Esophagus mucosa (tissue), 1 donor: ENCODE results near the gene GJB3. TPM values are rescaled to one million over a fixed set of nuclear protein-coding genes. Genes with fewer than 3 reads are reported as not detected.

ENCODE experiments used
- ATAC-seq: fragments of 200-7000 bp; cut with Tn5 transposase; one replicate; pipeline ENCODE4 v1.9.1; 2020
- total RNA-seq: library from RNA; stranded (reverse); gene quantifications from one replicate; pipeline ENCODE4 v1.2.4, GENCODE V29; 2023
- donor health status: DM: yes; HTN: yes; CAD: no.

Gene GJB3
- total RNA-seq, 1 donor from 2014 or later = 61.7 TPM

GRCh38 chr1:34827341-34827941, 46.4 kb downstream of the GJB3 start:
- no peak for ATAC-seq

GRCh38 chr1:34828611-34829010, 47.6 kb downstream of the GJB3 start:
- ATAC-seq = no peak

DNA sequence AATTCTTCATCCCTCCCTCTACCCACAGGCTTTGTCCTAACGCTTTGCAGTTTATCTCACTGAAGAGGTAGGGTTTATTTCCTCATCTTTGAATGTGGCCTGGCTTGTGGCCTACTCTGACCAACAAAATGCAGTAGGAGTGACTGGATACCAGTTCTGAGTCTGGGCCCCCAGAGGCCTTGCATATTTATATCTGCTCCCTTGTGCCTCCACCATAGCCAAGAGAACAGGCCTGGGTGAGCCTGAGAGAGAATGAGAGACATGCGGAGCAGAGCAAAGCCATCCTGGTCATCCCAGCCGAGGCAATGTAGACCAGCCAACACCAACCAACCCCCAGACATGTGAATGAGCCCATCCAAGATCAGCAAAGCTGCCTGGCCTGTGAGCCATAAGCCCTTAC, 48.2 kb downstream of the GJB3 start:
- no peak for ATAC-seq

GRCh38 chr1:34831721-34832246, 50.8 kb downstream of the GJB3 start:
- no peak for ATAC-seq

- ATAC-seq = no peak
These were observed 52.7 kb downstream of the GJB3 start for GRCh38 chr1:34833711-34834110.

Other genes with a start within 250 kb of the GJB3 start
- 78.8 TPM for gene GJB5, start 26.2 kb upstream of the GJB3 start, total RNA-seq
- 1.4 TPM for gene GJB4, start 21.5 kb upstream of the GJB3 start, total RNA-seq
- 2.0 TPM for gene GJA4, start 11.8 kb downstream of the GJB3 start, total RNA-seq
- 40.4 TPM for gene SMIM12, start 78.5 kb downstream of the GJB3 start, total RNA-seq
- gene DLGAP3, start 148.4 kb downstream of the GJB3 start, total RNA-seq = 0.28 TPM
- gene TMEM35B, start 204.1 kb downstream of the GJB3 start, total RNA-seq = 4.2 TPM